NCI-H146 (cell line): ENCODE results near the gene ROR1.
"Not testable (repeated sequence)": the region's sequence is repeated elsewhere in the genome, so short reads cannot be mapped to it uniquely, and the experiment has no call there.

Experiments
- DNase-seq: peaks from one replicate; lab custom pipeline; 2025; lab: John Stamatoyannopoulos, UW

ROR1 gene

GRCh38 chr1:63758791-63759190 lies 15.0 kb upstream of the ROR1 start:
- no peak for DNase-seq

GRCh38 chr1:63759778-63760177 lies 14.0 kb upstream of the ROR1 start:
- no peak for DNase-seq

- DNase-seq = no peak
Observed at GRCh38 chr1:63770381-63770780, 3.4 kb upstream of the ROR1 start.

GRCh38 chr1:63772201-63772600 lies 1.6 kb upstream of the ROR1 start:
- no peak for DNase-seq

GRCh38 chr1:63772876-63773275 lies 941 bp upstream of the ROR1 start:
- DNase-seq = no peak

- DNase-seq = no peak
Observed at GRCh38 chr1:63773496-63773814, 362 bp upstream of the ROR1 start.

GRCh38 chr1:63774617-63775417 lies 1.0 kb downstream of the ROR1 start:
- peak; percentile 22 for DNase-seq

GRCh38 chr1:63775418-63776127 lies 1.8 kb downstream of the ROR1 start:
- no peak for DNase-seq

- DNase-seq = no peak
Observed at GRCh38 chr1:63777286-63777685, 3.5 kb downstream of the ROR1 start.

- DNase-seq = no peak
Observed at GRCh38 chr1:63777965-63778880, 4.4 kb downstream of the ROR1 start.

- DNase-seq = no peak
Observed at GRCh38 chr1:63779338-63780211, 5.8 kb downstream of the ROR1 start.

- DNase-seq = no peak
Observed at GRCh38 chr1:63780565-63780964, 6.7 kb downstream of the ROR1 start.

- DNase-seq = no peak
Observed at GRCh38 chr1:63782982-63783381, 9.2 kb downstream of the ROR1 start.

GRCh38 chr1:63784083-63784482 lies 10.3 kb downstream of the ROR1 start:
- no peak for DNase-seq

GRCh38 chr1:63784489-63785390 lies 10.9 kb downstream of the ROR1 start:
- DNase-seq = no peak

GRCh38 chr1:63787270-63787669 lies 13.5 kb downstream of the ROR1 start:
- not testable (repeated sequence) for DNase-seq

- no peak for DNase-seq
Observed at GRCh38 chr1:63787875-63788274, 14.1 kb downstream of the ROR1 start.

- DNase-seq = no peak
Observed at GRCh38 chr1:63789856-63790605, 16.2 kb downstream of the ROR1 start.

- DNase-seq = no peak
Observed at GRCh38 chr1:63790989-63791388, 17.2 kb downstream of the ROR1 start.

GRCh38 chr1:63792152-63792551 lies 18.3 kb downstream of the ROR1 start:
- DNase-seq = no peak
